22Rv1 (cell line): Measurements from ENCODE around the gene ZBTB40.

Experiments
- CTCF ChIP-seq: fragments of 450-650 bp; IDR thresholded peaks from 2 replicates; pipeline ENCODE4 v1.5.1; 2017; ENCODE audit warnings: mild to moderate bottlenecking
- ZFX ChIP-seq: fragments of 450-650 bp; IDR thresholded peaks from 2 replicates; pipeline ENCODE4 v1.6.1; 2017; ENCODE audit warnings: antibody characterized with exemption, borderline replicate concordance

GRCh38 chr1:22436948-22437347 lies 14.7 kb upstream of the ZBTB40 start:
- TF ChIP-seq CTCF = no peak
- TF ChIP-seq ZFX = no peak
